Stimulated activated CD8-positive, alpha-beta memory T cell treated with anti-CD3 and anti-CD28 coated beads, Interleukin-15, amount 100 ng/mL, for 24 hours (primary cell): ENCODE measurements around the gene SPATA16.
"Not testable (repeated sequence)": the region's sequence is repeated elsewhere in the genome, so short reads cannot be mapped to it uniquely, and the experiment has no call there.

Experiments
- DNase-seq: peaks from one replicate; pipeline ENCODE4 v3.0.0-alpha.2; 2020; ENCODE audit warnings: low read depth

SPATA16 gene

GRCh38 chr3:173004681-173005080, 136.4 kb downstream of the SPATA16 start:
- DNase-seq: no peak

- DNase-seq: no peak
Measured at GRCh38 chr3:173003956-173004355, 137.1 kb downstream of the SPATA16 start.

- DNase-seq: no peak
Measured at GRCh38 chr3:173003471-173003870, 137.6 kb downstream of the SPATA16 start.

GRCh38 chr3:173001622-173002021, 139.4 kb downstream of the SPATA16 start:
- no peak for DNase-seq

- no peak for DNase-seq
Measured at GRCh38 chr3:173000553-173000952, 140.5 kb downstream of the SPATA16 start.

GRCh38 chr3:172993412-172993811, 147.6 kb downstream of the SPATA16 start:
- DNase-seq: no peak

GRCh38 chr3:172991424-172991996, 149.5 kb downstream of the SPATA16 start:
- no peak for DNase-seq

GRCh38 chr3:172989373-172989772, 151.7 kb downstream of the SPATA16 start:
- no peak for DNase-seq

- no peak for DNase-seq
Measured at GRCh38 chr3:172987273-172987672, 153.8 kb downstream of the SPATA16 start.

- no peak for DNase-seq
Measured at GRCh38 chr3:172984914-172985313, 156.1 kb downstream of the SPATA16 start.

- no peak for DNase-seq
Measured at GRCh38 chr3:172982736-172983364, 158.2 kb downstream of the SPATA16 start.

- DNase-seq: no peak
Measured at GRCh38 chr3:172981407-172981983, 159.5 kb downstream of the SPATA16 start.

- DNase-seq: no peak
Measured at GRCh38 chr3:172980849-172981248, 160.2 kb downstream of the SPATA16 start.

GRCh38 chr3:172977696-172978095, 163.3 kb downstream of the SPATA16 start:
- DNase-seq: no peak

- no peak for DNase-seq
Measured at GRCh38 chr3:172974969-172975368, 166.1 kb downstream of the SPATA16 start.

GRCh38 chr3:172973799-172974198, 167.2 kb downstream of the SPATA16 start:
- no peak for DNase-seq

- no peak for DNase-seq
Measured at GRCh38 chr3:172972717-172973116, 168.3 kb downstream of the SPATA16 start.

- no peak for DNase-seq
Measured at GRCh38 chr3:172972067-172972466, 169.0 kb downstream of the SPATA16 start.

GRCh38 chr3:172968646-172969045, 172.4 kb downstream of the SPATA16 start:
- DNase-seq: no peak

GRCh38 chr3:172965256-172965655, 175.8 kb downstream of the SPATA16 start:
- DNase-seq: no peak

- not testable (repeated sequence) for DNase-seq
Measured at GRCh38 chr3:172960626-172961182, 180.3 kb downstream of the SPATA16 start.

- DNase-seq: no peak
Measured at GRCh38 chr3:172958565-172958964, 182.5 kb downstream of the SPATA16 start.

- DNase-seq: no peak
Measured at GRCh38 chr3:172953571-172953970, 187.5 kb downstream of the SPATA16 start.
